Lower leg skin (tissue), 4 donors: ENCODE data around the gene FMNL2. TPM values are rescaled to one million over a fixed set of nuclear protein-coding genes. Genes with fewer than 3 reads are reported as not detected.

Experiments
- DNase-seq, 2 donors: peaks; one replicate each; pipeline ENCODE4 v3.0.0-alpha.2; 2019; ENCODE audit warnings: low spot score in 2 of 2
- H3K4me3 ChIP-seq: fragments of 200-600 bp; sonication (generic); 2 replicates; pipeline ENCODE4 v1.5.1; 2017; ENCODE audit warnings: mild to moderate bottlenecking, low read depth; ENCODE audit not compliant: poor library complexity, severe bottlenecking
- CTCF ChIP-seq, 3 donors: fragments of 450-650 bp; IDR thresholded peaks; one replicate each; pipeline ENCODE4 v1.5.1; 2016; ENCODE audit warnings: antibody characterized with exemption in 3 of 3, mild to moderate bottlenecking in 3 of 3, moderate library complexity in 2 of 3
- POLR2A ChIP-seq, 2 donors: fragments of 450-650 bp; IDR thresholded peaks; one replicate each; pipeline ENCODE4 v1.6.1; 2016 to 2017; ENCODE audit warnings: antibody characterized with exemption in 2 of 2, mild to moderate bottlenecking in 1 of 2, moderate library complexity in 1 of 2
- WGBS, 2 donors: methylation state at CpG; one replicate each; pipeline ENCODE4 v1.1.5; 2018; 5-methylcytosine and 5-hydroxymethylcytosine counted together
- intact Hi-C: fragments of 100-400 bp; cut with DNase I; formaldehyde crosslinking; loops from one replicate; pipeline ENCODE4 v1.15.0; 2023; ENCODE audit warnings: low total_unique reads
- total RNA-seq, 4 donors: library from RNA; depleted of rRNA; stranded (reverse); fragments of >200 nt; gene quantifications; one replicate each; pipeline ENCODE4 v1.1.0, GENCODE V29; 2016

Gene FMNL2
- total RNA-seq, 4 donors from 2014 or later: 9.6 to 18.3 (median 12.9) TPM

- no peak overlapping the region for H3K4me3 ChIP-seq
- intact Hi-C loops: no loop called here
- no peak for TF ChIP-seq POLR2A (IDR thresholded peaks at IDR 0.05)
- no peak for TF ChIP-seq CTCF (IDR thresholded peaks at IDR 0.05)
- no peak for DNase-seq
- WGBS, 2 donors: 90 to 95% methylated on average over 4 of the region's 4 CpGs
These were observed 97.8 kb downstream of the FMNL2 start for GRCh38 chr2:152432765-152433164.

GRCh38 chr2:152433289-152433688, 98.3 kb downstream of the FMNL2 start:
- no peak for DNase-seq
- intact Hi-C loops: no loop called here
- WGBS, 2 donors: 61 to 78% methylated on average over 1 of the region's 1 CpG
- no peak for TF ChIP-seq CTCF (IDR thresholded peaks at IDR 0.05)
- no peak for TF ChIP-seq POLR2A (IDR thresholded peaks at IDR 0.05)
- no peak overlapping the region for H3K4me3 ChIP-seq

GRCh38 chr2:152433791-152434190, 98.8 kb downstream of the FMNL2 start:
- intact Hi-C loops: no loop called here
- whole genome bisulfite sequencing, 2 donors: 61 to 65% methylated on average over 2 of the region's 2 CpGs
- H3K4me3 ChIP-seq: no peak overlapping the region
- no peak for TF ChIP-seq POLR2A (IDR thresholded peaks at IDR 0.05)
- DNase-seq: no peak

- TF ChIP-seq CTCF (IDR thresholded peaks at IDR 0.05) (no peak), POLR2A (IDR thresholded peaks at IDR 0.05) (no peak)
- 89 to 96% methylated on average over 1 of the region's 1 CpG for WGBS, 2 donors
- DNase-seq: no peak
- H3K4me3 ChIP-seq: no peak overlapping the region
- intact Hi-C loops: no loop called here
These were observed 99.6 kb downstream of the FMNL2 start for GRCh38 chr2:152434395-152435182.

- no peak overlapping the region for H3K4me3 ChIP-seq
- 100% methylated on average over 1 of the region's 1 CpG for WGBS, 2 donors
- TF ChIP-seq POLR2A (IDR thresholded peaks at IDR 0.05) (no peak), CTCF (IDR thresholded peaks at IDR 0.05) (no peak)
- DNase-seq: no peak
- intact Hi-C loops: no loop called here
These were observed 101.2 kb downstream of the FMNL2 start for GRCh38 chr2:152436148-152436547.

- no peak overlapping the region for H3K4me3 ChIP-seq
- DNase-seq: no peak
- TF ChIP-seq POLR2A (IDR thresholded peaks at IDR 0.05): no peak
- no peak for TF ChIP-seq CTCF (IDR thresholded peaks at IDR 0.05)
- 89% methylated on average over 5 of the region's 5 CpGs for WGBS, 2 donors
- intact Hi-C loops: no loop called here
These were observed 102.5 kb downstream of the FMNL2 start for GRCh38 chr2:152437276-152438108.
